Omental fat pad (tissue), 4 donors: Measurements from ENCODE around the gene UCN2. TPM values are rescaled to one million over a fixed set of nuclear protein-coding genes. Genes with fewer than 3 reads are reported as not detected.

Experiments used
- ATAC-seq: fragments of 150-250 bp; one replicate; pipeline ENCODE4 v1.9.1; 2016; ENCODE audit warnings: mild to moderate bottlenecking, moderate library complexity; ENCODE audit not compliant: low FRiP score
- DNase-seq: peaks from one replicate; pipeline ENCODE4 v3.0.0-alpha.2; 2019; ENCODE audit warnings: low spot score
- CTCF ChIP-seq, 3 donors: fragments of 450-650 bp; IDR thresholded peaks; one replicate each; pipeline ENCODE4 v1.5.1; 2016 to 2017; ENCODE audit warnings: antibody characterized with exemption in 3 of 3, mild to moderate bottlenecking in 3 of 3, moderate library complexity in 2 of 3
- total RNA-seq, 4 donors: library from RNA; depleted of rRNA; stranded (reverse); fragments of >200 nt; gene quantifications; one replicate each; pipeline ENCODE4 v1.1.0, GENCODE V29; 2016

The UCN2 gene
- total RNA-seq, 4 donors from 2014 or later, result 0.28 TPM; not detected in 3

GRCh38 chr3:48575366-48575765 is 11.8 kb upstream of the UCN2 start:
- DNase-seq (no peak), ATAC-seq (no peak)
- TF ChIP-seq CTCF (IDR thresholded peaks at IDR 0.05), result no peak

GRCh38 chr3:48573973-48574585 is 10.5 kb upstream of the UCN2 start:
- DNase-seq (no peak), ATAC-seq (no peak)
- no peak for TF ChIP-seq CTCF (IDR thresholded peaks at IDR 0.05)

GRCh38 chr3:48572517-48572916 is 8.9 kb upstream of the UCN2 start:
- DNase-seq (no peak), ATAC-seq (no peak)
- no peak for TF ChIP-seq CTCF (IDR thresholded peaks at IDR 0.05)

- ATAC-seq, result no peak
- TF ChIP-seq CTCF (IDR thresholded peaks at IDR 0.05), result no peak
- DNase-seq, result no peak
These were observed 8.4 kb upstream of the UCN2 start for GRCh38 chr3:48571938-48572337.

- TF ChIP-seq CTCF (IDR thresholded peaks at IDR 0.05), result no peak
- ATAC-seq (no peak), DNase-seq (no peak)
These were observed 6.3 kb upstream of the UCN2 start for GRCh38 chr3:48569808-48570450.

GRCh38 chr3:48569400-48569799 is 5.8 kb upstream of the UCN2 start:
- no peak for TF ChIP-seq CTCF (IDR thresholded peaks at IDR 0.05)
- ATAC-seq (no peak), DNase-seq (no peak)

GRCh38 chr3:48568476-48568875 is 4.9 kb upstream of the UCN2 start:
- TF ChIP-seq CTCF (IDR thresholded peaks at IDR 0.05), result no peak
- ATAC-seq, result no peak
- no peak for DNase-seq
